ENCODE results near the gene EDN1.
A peak's percentile ranks its signal among the peaks of the same experiment; 100 is the strongest.

EDN1 gene

DNA sequence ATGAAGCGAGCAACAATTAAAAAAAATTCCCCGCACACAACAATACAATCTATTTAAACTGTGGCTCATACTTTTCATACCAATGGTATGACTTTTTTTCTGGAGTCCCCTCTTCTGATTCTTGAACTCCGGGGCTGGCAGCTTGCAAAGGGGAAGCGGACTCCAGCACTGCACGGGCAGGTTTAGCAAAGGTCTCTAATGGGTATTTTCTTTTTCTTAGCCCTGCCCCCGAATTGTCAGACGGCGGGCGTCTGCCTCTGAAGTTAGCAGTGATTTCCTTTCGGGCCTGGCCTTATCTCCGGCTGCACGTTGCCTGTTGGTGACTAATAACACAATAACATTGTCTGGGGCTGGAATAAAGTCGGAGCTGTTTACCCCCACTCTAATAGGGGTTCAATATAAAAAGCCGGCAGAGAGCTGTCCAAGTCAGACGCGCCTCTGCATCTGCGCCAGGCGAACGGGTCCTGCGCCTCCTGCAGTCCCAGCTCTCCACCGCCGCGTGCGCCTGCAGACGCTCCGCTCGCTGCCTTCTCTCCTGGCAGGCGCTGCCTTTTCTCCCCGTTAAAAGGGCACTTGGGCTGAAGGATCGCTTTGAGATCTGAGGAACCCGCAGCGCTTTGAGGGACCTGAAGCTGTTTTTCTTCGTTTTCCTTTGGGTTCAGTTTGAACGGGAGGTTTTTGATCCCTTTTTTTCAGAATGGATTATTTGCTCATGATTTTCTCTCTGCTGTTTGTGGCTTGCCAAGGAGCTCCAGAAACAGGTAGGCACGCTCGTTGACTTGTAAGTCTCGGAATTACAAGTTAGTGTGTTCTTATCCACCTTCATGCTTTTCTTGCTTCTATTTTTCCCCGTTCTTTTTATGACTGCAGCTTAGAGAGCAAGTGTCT, at the start of gene EDN1:
TSS of gene EDN1 (plus strand) at position 429 of the 888 bp plus-strand sequence. CDS start at position 698, 269 bp downstream.
- peak; percentile 31 for DNase-seq

DNA sequence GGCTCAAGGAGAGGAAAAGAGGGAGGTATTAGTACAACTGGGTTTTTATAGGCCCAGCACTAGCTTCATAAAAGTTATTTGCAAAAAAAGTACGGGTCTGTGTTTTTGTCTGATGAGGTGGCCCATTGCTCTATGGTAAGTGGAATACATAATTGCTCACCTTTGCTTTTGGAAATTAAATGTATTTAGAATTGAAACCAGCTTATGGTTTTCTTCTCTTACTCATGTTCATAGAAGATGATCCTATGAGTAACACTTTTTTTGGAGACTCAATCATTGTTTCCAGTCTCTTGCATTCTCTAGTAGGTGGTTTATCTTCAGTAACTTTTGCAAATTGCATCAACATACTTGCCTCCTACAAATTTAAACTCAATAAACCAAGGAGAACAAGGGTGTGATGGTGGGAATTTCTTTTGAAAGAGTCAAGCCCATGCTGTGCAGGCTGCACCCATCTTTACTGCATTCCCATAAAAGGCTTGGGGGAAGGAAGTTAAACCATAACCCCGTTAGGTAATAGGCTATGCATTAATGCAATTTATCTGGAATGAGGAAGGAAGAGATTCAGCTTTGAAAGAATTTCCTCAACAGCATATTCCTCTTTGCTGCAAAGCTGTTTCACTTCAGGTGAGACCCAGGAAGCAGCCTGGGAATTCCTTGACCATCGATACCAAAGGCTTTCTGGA, 48.5 kb upstream of the EDN1 start:
- no peak for DNase-seq

DNA sequence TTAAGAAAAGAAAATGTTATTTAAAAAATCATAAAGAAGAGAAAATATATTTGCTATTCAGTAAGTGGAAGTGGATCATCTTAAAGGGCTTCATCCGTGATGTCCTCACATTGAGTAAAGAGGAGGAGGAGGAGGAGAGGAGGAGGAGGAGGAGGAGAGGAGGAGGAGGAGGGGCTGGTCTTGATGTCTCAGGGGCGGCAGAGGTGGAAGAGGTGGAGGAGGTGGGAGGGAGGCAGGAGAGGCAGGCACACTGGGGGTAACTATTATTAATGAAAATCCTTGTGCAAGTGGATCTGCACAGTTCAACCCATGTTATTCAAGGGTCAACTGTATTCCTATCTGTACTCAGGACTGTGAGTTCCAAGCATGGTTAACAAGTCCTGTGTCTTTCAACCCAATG, 47.0 kb upstream of the EDN1 start:
- no peak for DNase-seq

DNA sequence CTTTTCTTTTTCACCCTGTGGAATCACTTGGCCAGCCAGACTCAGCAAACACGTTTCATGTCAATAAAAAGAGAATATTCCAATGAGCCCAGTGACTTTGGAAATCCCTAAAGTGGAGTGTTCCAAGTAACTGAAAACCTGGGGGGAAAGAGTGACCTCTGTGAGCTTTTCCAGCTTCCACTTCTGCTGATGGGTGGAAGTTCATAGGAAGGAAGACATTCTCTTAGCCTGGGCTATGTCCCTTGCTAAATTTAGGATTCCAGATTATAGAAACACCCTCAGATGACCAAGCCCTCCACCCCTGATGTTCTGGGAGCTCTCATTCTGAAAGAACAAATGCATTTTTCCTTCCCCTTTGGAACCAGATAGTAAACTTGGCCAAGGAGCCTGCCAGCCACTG, 44.8 kb upstream of the EDN1 start:
- DNase-seq: no peak

DNA sequence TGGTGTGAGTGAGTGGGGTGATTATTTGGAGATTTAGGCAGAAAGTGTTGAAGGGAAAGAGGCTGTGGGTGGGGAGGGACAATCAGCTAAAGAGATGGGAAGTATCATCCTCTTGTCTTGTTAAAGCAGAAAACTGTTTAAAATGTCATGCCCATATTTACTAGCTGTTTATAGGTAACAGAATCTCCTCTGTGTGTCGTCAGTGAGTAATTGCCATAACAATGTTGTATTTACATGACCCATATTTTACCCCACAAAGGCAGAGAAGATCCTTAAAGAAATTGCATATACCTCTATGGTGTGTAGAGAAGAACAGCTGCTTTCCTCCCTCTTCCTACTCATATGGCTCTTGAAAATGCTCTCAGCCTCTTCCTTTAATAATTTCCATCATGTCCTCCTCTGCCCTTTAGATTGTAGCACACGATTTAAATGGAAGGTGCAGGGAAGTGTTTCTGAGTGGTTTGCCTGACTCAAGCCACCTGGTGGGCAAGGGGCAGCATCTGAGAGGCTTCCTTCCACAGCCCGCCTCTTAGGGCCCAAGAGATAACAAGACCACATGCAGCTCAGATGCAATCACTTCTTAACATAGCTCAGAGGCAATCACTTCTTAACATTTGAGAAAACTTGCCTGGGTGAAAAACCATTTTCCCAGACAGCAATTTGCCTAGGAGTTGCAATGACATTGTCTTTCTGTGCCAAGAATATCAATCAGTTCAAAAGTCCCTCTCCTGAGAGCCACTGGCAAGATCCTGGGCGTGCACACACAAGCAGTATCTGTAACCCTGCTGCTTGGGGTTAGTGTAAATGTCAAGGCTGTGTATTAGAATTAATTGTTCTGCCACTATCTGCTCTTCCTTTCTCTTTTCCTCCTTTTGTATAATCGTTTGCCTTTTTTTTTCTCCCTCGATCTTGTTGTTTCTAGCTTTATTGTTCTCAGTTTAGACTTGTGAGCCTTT, 44.1 kb upstream of the EDN1 start:
- DNase-seq: no peak

DNA sequence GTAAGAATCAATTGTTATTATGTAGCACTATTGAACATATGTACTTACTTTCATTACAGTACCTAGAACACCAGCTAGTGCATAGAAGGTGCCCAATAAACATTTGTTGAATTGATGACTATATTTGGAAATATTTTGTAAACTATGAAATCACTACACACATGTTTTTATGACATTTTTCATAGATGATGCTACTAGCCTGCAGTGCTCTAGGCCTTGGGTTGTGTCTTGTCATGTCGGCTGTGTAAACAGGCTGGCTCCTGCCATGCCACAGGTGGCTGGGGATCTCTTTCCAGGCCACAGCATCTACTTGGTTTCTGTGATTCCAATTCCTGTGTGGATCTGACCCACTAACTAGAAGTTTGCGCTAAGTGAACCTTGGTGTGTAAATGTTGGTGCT, 43.3 kb upstream of the EDN1 start:
- no peak for DNase-seq

DNA sequence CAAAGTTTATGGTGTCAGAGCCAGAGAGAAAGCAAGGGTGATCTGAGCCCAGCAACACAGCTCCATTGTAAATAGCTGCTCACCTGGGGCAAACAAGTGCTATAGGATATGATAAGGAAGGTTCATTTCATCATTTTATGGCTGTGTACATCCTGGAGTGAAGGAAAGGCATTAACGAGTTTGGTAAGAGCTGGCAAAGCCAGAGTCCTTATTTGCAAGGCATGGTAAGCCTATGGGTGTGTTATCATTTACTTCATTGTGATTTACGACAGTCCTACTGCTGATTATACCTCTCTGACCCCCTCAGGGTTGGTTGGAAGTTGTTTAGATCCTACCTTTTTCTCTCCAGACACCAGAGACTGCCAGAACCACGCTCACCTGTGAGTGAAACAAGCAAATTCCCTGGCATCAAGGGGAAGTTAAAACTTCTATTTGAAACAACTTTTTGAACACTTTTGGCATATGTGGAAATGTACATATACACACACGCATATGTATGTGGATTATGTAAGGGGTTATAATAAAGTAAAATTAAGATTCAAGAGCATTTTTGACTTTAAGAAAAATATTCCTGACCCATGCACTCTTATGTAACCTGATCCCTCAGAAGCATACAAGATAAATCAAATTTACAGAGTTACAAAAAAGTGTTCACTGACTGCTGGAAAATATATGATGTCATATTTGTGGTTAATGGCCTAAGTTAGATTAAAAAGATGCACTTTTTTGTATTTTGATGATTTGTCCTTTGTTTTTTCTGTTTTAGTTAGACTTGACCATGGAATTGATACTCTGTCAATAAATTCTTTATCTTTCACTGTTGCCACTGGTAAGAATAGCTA, 40.4 kb upstream of the EDN1 start:
- DNase-seq: no peak

DNA sequence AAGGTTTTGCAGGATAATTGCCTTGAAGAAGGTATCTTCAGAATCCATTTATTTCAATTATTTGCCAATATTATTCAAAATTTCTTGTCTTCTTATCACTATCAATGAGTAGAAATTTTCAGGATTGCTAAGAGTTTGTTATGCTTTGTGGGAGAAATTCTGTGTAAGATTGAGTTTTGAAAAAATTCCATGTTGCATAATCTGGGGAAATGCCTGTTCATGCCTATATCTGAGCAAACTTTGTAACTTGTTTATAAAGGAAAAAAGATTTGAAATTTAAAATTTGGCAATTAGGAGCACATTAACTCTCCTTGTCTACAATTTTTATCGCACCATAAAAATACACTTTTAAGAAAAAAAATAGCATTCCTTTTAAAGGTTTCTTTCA, 39.8 kb upstream of the EDN1 start:
- DNase-seq: no peak

DNA sequence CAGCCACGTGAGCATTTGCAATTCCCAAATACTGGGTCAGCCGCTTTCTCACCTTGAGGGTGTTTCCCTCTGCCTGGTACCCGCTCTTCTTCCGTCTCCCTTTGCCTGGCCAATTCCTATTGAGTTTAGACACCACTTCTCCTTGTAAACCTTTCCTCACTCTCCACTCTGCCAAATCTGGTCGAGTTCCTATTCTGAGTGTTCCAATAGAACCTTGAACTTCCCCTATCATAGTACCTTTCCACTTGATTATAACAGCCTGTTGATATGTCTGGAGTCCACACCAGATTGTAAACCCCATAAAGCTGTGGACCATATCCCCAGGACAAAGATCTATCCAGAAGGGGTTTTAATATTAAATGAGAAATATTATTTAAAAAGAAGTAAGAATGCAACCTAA, 36.0 kb upstream of the EDN1 start:
- no peak for DNase-seq

DNA sequence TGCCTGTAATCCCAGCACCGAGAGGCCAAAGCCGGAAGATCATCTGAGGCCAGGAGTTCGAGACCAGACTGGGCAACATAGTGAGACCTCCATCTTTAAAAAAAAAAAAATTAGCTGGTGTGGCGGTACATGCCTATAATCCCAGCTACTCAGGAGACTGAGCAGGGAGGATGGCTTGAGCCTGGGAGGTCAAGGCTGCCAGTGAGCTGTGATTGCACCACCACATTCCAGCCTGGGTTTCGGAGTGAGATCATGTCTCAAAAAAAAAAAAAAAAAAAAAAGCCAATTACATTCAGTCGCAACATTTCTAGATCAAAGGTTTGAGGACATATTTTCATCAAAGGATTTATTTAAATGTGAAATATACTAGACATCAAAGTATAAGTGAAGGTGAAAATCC, 32.0 kb upstream of the EDN1 start:
- no peak for DNase-seq

DNA sequence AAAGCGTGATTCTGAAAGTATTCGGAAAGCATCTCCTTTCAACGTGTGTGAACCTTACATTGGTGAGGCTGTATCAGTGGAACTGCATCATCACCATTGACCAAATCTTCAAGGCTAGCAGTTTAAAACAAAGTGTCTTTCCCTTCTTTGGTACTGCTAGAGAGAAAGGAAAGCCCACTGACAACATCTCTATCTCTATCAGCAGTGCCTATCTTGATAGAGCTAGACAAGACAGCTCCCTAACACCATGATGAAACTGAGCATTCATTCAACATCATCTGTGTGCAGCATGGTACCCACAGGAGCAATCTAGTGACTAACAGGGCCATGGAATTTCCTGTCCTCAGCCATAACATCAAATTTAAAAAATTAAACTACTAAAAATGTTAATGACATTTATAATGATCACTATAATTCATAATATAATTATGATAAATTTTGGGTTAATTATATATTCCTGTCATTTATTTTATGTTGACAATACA, 31.5 kb upstream of the EDN1 start:
- no peak for DNase-seq

DNA sequence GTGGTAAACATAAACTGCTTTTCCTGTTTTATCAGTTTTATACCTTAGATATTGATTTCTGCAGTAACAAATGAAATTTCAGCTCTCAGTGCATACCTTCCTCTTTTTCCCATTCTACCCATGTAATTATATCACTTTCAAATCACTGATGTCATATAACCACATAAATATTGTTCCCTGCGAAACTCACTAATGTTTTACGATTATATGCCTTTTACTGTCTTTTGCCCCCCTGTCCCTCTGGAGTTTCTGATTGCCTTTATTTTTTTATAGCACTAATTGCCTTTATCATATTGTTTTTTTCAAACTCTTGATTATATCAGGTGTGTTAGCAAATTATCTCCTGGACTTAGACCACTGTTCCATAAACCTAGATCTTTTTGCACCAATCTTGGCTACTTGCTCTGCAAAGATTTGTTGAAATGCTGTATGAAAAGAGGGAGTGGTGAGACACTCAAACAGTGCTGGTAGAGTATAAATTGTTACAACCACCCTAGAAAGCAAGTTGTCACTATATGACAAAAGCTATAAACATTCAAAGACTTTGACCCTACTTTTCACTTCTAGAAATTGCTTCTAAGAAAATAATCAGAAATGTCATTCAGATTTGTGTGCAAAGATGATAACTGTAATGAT, 29.6 kb upstream of the EDN1 start:
- DNase-seq: no peak

DNA sequence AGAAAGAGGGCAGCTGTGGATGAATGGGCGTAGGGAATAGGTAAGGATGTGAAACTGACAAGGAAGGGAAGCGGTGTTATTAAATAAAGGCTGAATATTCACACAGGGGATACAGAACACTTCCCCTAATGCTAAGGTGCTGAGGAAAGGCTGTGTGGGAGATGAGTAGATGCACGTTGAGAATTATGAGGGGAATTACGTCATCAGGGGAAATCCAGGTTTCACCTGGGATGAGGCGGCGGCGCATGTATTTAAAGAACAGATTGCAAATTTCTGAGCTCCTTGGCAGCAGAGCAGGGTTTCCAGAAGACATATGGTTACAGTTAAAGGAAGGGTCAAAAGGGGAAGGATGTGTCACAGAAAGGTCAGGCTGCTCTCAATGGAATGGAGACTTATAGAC, 28.7 kb upstream of the EDN1 start:
- DNase-seq: no peak

DNA sequence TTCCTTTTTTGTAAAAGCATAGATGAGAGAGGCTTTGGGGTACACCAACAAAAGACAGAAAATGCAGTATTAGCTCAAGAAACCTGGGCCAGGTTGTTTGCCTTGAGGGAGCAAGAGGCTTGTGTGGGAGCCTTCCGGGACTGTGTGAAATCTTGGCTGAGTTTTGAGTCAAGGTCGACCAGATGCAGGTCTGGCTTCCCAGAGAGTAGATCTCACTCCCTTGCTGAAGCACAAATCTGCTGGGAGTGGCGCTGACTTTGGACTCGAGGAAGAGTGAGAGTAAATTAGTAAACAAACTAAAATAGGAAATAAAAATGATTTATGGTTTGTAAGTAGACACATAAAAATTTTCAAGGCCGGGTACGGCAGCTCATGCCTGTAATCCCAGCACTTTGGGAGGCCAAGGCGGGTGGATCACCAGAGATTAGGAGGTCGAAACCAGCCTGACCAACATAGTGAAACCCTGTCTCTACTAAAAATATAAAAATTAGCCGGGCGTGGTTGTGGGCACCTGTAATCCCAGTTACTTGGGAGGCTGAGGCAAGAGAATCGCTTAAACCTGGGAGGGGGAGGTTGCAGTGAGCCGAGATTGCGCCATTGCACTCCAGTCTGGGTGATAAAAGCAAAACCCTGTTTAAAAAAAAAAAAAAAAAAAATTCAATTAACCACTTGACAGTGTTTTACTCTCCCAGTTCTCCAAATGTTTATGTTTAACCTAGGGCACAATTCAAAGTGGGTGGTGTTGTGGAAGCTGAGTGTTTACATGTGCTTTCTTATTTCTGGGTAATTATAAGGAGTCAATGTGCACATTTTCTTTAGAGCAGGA, 27.7 kb upstream of the EDN1 start:
- DNase-seq: no peak

DNA sequence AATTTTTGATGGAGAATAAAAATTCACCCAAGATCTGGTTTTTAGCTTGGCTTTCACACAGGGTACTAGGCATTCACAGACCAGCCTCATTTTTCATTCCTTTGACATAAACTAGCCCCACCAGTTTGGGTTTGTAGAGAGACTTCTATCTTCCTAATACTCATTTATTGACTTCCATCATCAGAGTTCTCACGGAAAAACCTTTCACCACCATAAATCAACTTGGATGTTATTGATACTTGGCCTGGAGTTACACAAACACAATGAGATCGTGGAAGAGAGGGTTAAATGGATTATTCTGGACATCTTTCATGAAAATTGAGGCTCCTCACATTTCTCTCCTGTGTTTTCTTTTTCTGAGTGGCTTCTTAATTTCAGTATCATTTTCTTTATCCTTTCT, 26.8 kb upstream of the EDN1 start:
- no peak for DNase-seq

DNA sequence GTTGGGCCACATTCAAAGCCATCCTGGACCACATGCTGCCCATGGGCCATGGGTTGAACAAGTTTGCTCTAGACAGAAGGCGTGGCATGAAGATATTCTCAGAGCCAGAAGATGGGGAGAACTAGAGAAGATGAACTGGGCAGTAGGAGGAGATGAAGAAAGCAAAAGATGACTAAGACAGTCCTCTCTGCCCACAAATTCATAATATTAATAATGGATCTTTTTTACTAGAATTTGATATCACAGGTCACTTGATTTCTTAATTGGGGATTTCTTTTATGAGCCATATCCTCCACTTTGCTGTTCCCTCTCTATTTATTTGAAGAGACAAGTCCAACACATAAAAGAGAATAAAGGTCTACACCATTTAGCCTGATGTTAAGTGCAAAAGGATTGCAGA, 25.5 kb upstream of the EDN1 start:
- DNase-seq: no peak

DNA sequence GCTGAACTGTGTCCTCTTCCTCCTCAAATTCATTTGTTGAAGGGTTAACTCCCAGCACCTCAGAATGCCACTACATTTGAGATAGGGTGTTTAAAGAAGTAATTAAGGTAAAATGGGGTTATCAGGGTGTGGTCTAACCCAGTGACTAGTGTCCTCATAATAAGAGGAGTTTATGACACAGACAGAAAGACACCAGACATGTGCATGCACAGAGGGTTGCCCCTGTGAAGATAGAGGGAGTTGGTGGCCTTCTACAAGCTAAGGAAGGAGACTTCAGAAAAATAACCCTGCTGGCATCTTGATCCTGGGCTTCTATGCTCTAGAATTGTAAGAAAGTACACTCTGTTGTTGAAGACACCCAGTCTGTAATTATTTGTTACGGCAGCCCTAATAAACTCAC, 24.9 kb upstream of the EDN1 start:
- DNase-seq: no peak

DNA sequence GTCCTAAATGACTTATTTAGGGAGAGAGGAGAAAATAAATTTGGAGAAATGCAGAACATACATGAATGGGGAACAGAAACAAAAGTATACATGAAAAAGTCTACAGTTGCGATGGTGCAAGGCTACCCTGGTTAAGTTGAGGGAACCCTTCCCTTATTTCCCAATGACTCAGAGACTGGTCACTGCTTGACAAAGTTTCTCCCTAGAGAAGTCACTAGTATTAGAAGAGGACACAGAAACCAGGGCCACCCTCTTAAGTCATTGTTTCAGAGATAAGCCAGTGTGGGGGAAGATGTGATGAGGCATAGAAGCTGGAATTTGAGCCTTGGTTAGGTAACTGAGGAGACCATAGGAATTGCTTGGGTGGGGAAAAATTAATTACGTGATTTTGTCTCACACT, 24.4 kb upstream of the EDN1 start:
- DNase-seq: peak; percentile 6

DNA sequence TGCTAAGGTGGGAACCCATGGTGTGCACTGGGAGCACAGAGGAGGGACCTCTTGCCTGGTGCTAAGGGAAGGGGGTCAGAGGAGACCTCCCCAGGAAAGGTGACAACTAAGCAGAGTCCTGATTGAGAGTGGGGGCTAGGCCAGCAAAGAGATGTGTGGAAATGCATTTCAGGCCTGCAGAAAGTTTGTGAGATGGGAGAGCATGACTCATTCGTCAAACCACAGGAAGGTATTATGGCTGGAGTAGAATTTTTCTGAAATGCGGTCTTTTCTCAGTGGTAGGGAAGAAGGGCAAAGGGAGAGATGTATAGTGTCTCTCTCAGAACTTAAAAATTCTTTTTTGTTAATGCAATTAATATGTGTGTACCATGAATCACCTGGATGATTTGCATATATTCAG, 23.6 kb upstream of the EDN1 start:
- no peak for DNase-seq

DNA sequence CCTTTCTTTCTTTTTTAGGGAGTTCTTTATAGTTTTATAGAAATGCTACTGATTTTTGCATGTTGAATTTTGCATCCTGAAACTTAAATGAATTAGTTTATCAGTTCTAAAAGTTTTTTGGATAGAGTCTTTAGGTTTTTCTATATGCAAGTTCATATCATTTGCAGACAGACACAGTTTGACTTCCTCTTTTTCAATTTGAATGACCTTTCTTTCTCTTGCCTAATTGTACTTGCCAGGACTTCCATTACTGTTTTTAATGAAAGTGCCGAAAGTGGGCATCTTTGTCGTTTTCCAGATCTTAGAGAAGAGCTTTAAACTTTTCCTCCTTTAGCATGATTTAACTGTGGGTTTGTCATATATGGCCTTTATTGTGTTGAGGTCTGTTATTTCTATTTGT, 21.1 kb upstream of the EDN1 start:
- DNase-seq: no peak

Measured in CD4-positive, alpha-beta T cell treated with Interleukin-12 subunit alpha and Interleukin-12 subunit beta, for 1 hour (primary cell).